ENCODE results near the gene CDH11. TPM values are rescaled to one million over a fixed set of nuclear protein-coding genes. Genes with fewer than 3 reads are reported as not detected.

The CDH11 gene
- total and polyA plus RNA-seq, 10 of the 15 experiments (the other 5 are each of a cell fraction or from before 2014, with no cell fraction given): 0.31 to 9.7 (median 0.87) TPM

- H3K79me2 ChIP-seq (ENCODE audit: control insufficient read depth, insufficient read depth, low read length): no peaks in the 10 kb centered on the region
- H2AFZ ChIP-seq (ENCODE audit: control insufficient read depth, low read depth, low read length): no peak overlapping the region
- BruUV-seq (replicated peaks): no TSS peak
- no peaks in the 10 kb centered on the region for H4K20me1 ChIP-seq (ENCODE audit: control insufficient read depth, insufficient read depth)
- TF ChIP-seq BCL11A (IDR thresholded peaks at IDR 0.05; ENCODE audit: low read depth, low read length): no peak
- no peak for TF ChIP-seq ATF7 (IDR thresholded peaks at IDR 0.05; ENCODE audit: low read depth)
- TF ChIP-seq ZBED1 (IDR thresholded peaks at IDR 0.05; ENCODE audit: borderline replicate concordance): no peak
- TF ChIP-seq MLLT1 (IDR thresholded peaks at IDR 0.05): no peak
- no peak for TF ChIP-seq MXI1 (IDR thresholded peaks at IDR 0.05; ENCODE audit: low read depth, low read length)
- no peak for TF ChIP-seq STAT3 (IDR thresholded peaks at IDR 0.05; ENCODE audit: low read depth, low read length)
- no peak for TF ChIP-seq TCF7 (IDR thresholded peaks at IDR 0.05; ENCODE audit: borderline replicate concordance)
- no peak for TF ChIP-seq ZNF622 (IDR thresholded peaks at IDR 0.05)
- TF ChIP-seq HDAC6 (IDR thresholded peaks at IDR 0.05; ENCODE audit: unreplicated experiment): no peak
- no peak for TF ChIP-seq IRF3 (IDR thresholded peaks at IDR 0.05)
- TF ChIP-seq NFYA (IDR thresholded peaks at IDR 0.05; ENCODE audit: borderline replicate concordance, low read depth, low read length): no peak
- no peak for TF ChIP-seq SMAD5 (IDR thresholded peaks at IDR 0.05; ENCODE audit: low read depth)
- no peak for TF ChIP-seq RAD21 (IDR thresholded peaks at IDR 0.05; ENCODE audit: insufficient read depth, low read depth, low read length)
- no peak for TF ChIP-seq IKZF1 (conservative IDR thresholded peaks at IDR 0.05)
- no peak for TF ChIP-seq CREM (IDR thresholded peaks at IDR 0.05; ENCODE audit: low read depth)
- no peak for TF ChIP-seq NRF1 (conservative IDR thresholded peaks at IDR 0.05; ENCODE audit: low read depth, low read length)
- CTCF ChIA-PET: no interaction called here
- no peak for DNase-seq (ENCODE audit: low read depth, low spot score)
- no peak overlapping the region for H3K9ac ChIP-seq (ENCODE audit: control insufficient read depth, insufficient read depth, low read length)
- H3K36me3 ChIP-seq (ENCODE audit: control insufficient read depth in 2 of 2, insufficient read depth in 2 of 2, low read length in 1 of 2): no peaks in the 10 kb centered on the region
- SMC1A ChIA-PET (ENCODE audit: uncharacterized antibody, unreplicated experiment): interaction anchor here (0.9 to 1.1 kb wide), 2 partner anchors 10 to 57 kb away, joined by 3 read pairs; no protein-coding TSS in a partner anchor
- H3K9me3 ChIP-seq (replicated peaks; ENCODE audit: control insufficient read depth, insufficient read depth, low read length): no peaks in the 10 kb centered on the region
- no peak for FAIRE-seq
- H3K4me1 ChIP-seq (ENCODE audit: control insufficient read depth, insufficient read depth, low read length): no peaks in the 10 kb centered on the region
- no peaks in the 10 kb centered on the region for H3K27me3 ChIP-seq (replicated peaks in 1 of 2; ENCODE audit: control insufficient read depth in 2 of 2, insufficient read depth in 2 of 2, low read length in 1 of 2)
- intact Hi-C loops (cut with micrococcal nuclease; ENCODE audit: unreplicated experiment) (no loop called here), in situ Hi-C loops (cut with MboI) (no loop called here)
- WGBS (ENCODE audit: insufficient coverage, insufficient replicate concordance, low lambda C conversion rate, missing lambda C conversion rate): 7% methylated on average over 2 of the region's 2 CpGs
- H3K27ac ChIP-seq (ENCODE audit: control insufficient read depth, insufficient read depth): no peak overlapping the region
- POLR2A ChIA-PET: no interaction called here
- H3K4me2 ChIP-seq (ENCODE audit: control insufficient read depth, insufficient read depth): no peak overlapping the region
- no peak for ATAC-seq
- RAD21 ChIA-PET (ENCODE audit: unreplicated experiment): interaction anchor here (1.3 kb wide), 1 partner anchor 8 kb away, joined by 3 read pairs; no protein-coding TSS in a partner anchor
- no peak overlapping the region for H3K4me3 ChIP-seq
Observed at GRCh38 chr16:64973171-64973570, 148.7 kb downstream of the CDH11 start.

All from GM12878 (cell line).